ENCODE results near the gene KDM5B.

DNA sequence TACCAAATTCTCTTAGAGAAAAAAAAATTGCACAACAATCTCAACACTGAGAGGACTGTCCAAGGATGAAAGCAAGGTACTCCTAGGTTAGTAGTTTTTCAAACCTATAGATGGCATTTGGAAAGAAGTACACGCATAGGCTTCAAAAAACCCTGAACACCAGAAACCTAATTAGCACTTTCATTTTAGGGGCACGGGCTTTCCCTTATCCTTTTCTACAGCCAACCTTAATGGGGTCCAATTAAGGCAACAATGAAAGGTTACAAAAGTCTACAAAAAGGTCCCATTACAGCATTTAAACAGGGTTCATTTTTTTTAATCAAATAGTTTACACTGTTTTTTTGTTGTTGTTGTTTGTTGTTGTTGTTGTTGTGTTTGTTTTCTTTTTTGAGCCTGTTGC lies 6.2 kb downstream of the KDM5B start:
- TF ChIP-seq EP300 (IDR thresholded peaks at IDR 0.05) (no peak), POLR2A (IDR thresholded peaks at IDR 0.05) (no peak)
- TF ChIP-seq, protein P1, sequence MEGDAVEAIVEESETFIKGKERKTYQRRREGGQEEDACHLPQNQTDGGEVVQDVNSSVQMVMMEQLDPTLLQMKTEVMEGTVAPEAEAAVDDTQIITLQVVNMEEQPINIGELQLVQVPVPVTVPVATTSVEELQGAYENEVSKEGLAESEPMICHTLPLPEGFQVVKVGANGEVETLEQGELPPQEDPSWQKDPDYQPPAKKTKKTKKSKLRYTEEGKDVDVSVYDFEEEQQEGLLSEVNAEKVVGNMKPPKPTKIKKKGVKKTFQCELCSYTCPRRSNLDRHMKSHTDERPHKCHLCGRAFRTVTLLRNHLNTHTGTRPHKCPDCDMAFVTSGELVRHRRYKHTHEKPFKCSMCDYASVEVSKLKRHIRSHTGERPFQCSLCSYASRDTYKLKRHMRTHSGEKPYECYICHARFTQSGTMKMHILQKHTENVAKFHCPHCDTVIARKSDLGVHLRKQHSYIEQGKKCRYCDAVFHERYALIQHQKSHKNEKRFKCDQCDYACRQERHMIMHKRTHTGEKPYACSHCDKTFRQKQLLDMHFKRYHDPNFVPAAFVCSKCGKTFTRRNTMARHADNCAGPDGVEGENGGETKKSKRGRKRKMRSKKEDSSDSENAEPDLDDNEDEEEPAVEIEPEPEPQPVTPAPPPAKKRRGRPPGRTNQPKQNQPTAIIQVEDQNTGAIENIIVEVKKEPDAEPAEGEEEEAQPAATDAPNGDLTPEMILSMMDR (IDR thresholded peaks at IDR 0.05) = no peak

Measured in ovary (tissue), 3 donors.